ENCODE data around the gene GCK.
A peak's percentile ranks its signal among the peaks of the same experiment; 100 is the strongest.
"Not testable (repeated sequence)": the region's sequence is repeated elsewhere in the genome, so short reads cannot be mapped to it uniquely, and the experiment has no call there.

GCK gene

GRCh38 chr7:44200699-44201461 lies 11.6 kb upstream of the GCK start, which contains the start of gene YKT6:
TSS of gene YKT6 (plus strand) at chr7:44200978. CDS start at chr7:44201136, 158 bp downstream.
- DNase-seq, result peak; percentile 91 to 94

GRCh38 chr7:44200163-44200562 lies 10.9 kb upstream of the GCK start:
- not testable (repeated sequence) for DNase-seq

GRCh38 chr7:44197474-44197873 lies 8.2 kb upstream of the GCK start:
- no peak for DNase-seq

GRCh38 chr7:44196450-44196872 lies 7.2 kb upstream of the GCK start:
- no peak for DNase-seq

GRCh38 chr7:44195889-44196288 lies 6.7 kb upstream of the GCK start:
- DNase-seq, result no peak

- no peak for DNase-seq
Measured at GRCh38 chr7:44194562-44195145, 5.4 kb upstream of the GCK start.

GRCh38 chr7:44194069-44194468 lies 4.8 kb upstream of the GCK start:
- DNase-seq, result peak; percentile 33 to 60

GRCh38 chr7:44193011-44193802 lies 4.0 kb upstream of the GCK start:
- DNase-seq, result no peak

GRCh38 chr7:44191171-44191570 lies 1.9 kb upstream of the GCK start:
- DNase-seq, result no peak

- DNase-seq, result no peak
Measured at GRCh38 chr7:44189993-44190872, 994 bp upstream of the GCK start.

GRCh38 chr7:44188480-44189225 lies 586 bp downstream of the GCK start:
- DNase-seq, result no peak

- DNase-seq, result no peak
Measured at GRCh38 chr7:44187636-44188416, 1.4 kb downstream of the GCK start.

GRCh38 chr7:44186736-44187135 lies 2.5 kb downstream of the GCK start:
- DNase-seq, result no peak

- DNase-seq, result no peak
Measured at GRCh38 chr7:44185729-44186128, 3.5 kb downstream of the GCK start.

GRCh38 chr7:44184873-44185446 lies 4.3 kb downstream of the GCK start:
- no peak for DNase-seq

- DNase-seq, result no peak
Measured at GRCh38 chr7:44184206-44184872, 4.9 kb downstream of the GCK start.

- DNase-seq, result no peak
Measured at GRCh38 chr7:44183386-44183785, 5.9 kb downstream of the GCK start.

- no peak for DNase-seq
Measured at GRCh38 chr7:44182827-44183226, 6.4 kb downstream of the GCK start.

- DNase-seq, result no peak
Measured at GRCh38 chr7:44180631-44181030, 8.6 kb downstream of the GCK start.

GRCh38 chr7:44177570-44178131 lies 11.6 kb downstream of the GCK start:
- DNase-seq, result no peak
